Measurements from ENCODE around the gene GNPDA1.

Gene GNPDA1

DNA sequence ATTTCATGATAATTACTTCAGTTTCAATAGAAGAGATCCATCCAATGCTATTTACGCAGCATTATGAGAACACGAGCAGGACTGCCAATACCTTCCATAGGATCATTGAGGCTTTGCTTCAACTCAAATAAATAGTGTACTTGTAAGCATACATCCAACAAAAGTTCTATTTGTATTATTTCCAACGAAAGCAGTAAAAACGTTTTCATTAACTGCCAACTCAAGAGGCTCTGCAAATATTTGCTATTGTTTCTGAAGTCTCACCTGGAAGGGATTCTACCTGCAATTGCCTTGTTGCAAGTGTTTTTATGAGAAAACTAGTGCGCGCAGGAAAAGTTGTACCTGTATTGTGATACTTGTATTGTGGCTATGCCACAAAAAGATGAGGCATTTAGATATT, 11.0 kb upstream of the GNPDA1 start:
- no peak overlapping the region for H3K27ac ChIP-seq (ENCODE audit: insufficient read depth, low read depth, low read length, poor library complexity, severe bottlenecking)
- H3K36me3 ChIP-seq (ENCODE audit: control insufficient read depth, insufficient read depth, low read length): no peaks in the 10 kb centered on the region
- no peaks in the 10 kb centered on the region for H3K9me3 ChIP-seq (ENCODE audit: control insufficient read depth, low read length)
- H3K4me1 ChIP-seq (ENCODE audit: control insufficient read depth, insufficient read depth, low read length): no peaks in the 10 kb centered on the region
- H3K4me3 ChIP-seq (ENCODE audit: insufficient read depth, low read depth, low read length): no peak overlapping the region
- 90 to 95% methylated on average over 6 of the region's 6 CpGs for WGBS, 2 experiments
- H3K27me3 ChIP-seq (ENCODE audit: control insufficient read depth, insufficient read depth, low read length, poor library complexity, severe bottlenecking): no peaks in the 10 kb centered on the region

DNA sequence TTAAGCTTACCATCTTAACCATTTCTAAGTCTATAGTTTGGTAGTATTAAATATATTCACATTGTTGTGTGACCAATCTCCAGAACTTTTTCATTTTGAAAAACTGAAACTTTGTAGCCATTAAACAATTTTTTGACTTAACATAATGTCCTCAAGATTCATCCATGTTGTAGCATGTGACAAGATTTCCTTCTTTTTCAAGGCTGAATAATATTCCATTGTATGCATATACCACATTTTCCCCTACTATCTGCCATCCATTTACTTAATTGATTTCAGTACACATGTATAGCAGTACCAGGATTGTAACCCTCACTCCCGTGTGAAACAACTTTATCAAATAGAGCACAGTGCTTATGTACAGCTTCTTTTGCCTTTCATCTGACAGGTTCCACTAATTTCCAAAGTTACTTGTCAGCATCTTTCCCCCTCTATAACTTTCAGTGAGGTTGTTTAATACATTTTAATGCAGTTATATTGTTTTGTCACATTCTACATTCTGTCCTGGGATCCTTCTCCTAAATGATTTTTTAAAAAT, 7.4 kb upstream of the GNPDA1 start:
- 88 to 95% methylated on average over 1 of the region's 1 CpG for WGBS, 2 experiments
- no peaks in the 10 kb centered on the region for H3K9me3 ChIP-seq (ENCODE audit: control insufficient read depth, low read length)
- H3K4me3 ChIP-seq (ENCODE audit: insufficient read depth, low read depth, low read length): no peak overlapping the region
- no peaks in the 10 kb centered on the region for H3K27me3 ChIP-seq (ENCODE audit: control insufficient read depth, insufficient read depth, low read length, poor library complexity, severe bottlenecking)
- no peaks in the 10 kb centered on the region for H3K4me1 ChIP-seq (ENCODE audit: control insufficient read depth, insufficient read depth, low read length)
- H3K27ac ChIP-seq (ENCODE audit: insufficient read depth, low read depth, low read length, poor library complexity, severe bottlenecking): no peak overlapping the region
- H3K36me3 ChIP-seq (ENCODE audit: control insufficient read depth, insufficient read depth, low read length): no peaks in the 10 kb centered on the region

DNA sequence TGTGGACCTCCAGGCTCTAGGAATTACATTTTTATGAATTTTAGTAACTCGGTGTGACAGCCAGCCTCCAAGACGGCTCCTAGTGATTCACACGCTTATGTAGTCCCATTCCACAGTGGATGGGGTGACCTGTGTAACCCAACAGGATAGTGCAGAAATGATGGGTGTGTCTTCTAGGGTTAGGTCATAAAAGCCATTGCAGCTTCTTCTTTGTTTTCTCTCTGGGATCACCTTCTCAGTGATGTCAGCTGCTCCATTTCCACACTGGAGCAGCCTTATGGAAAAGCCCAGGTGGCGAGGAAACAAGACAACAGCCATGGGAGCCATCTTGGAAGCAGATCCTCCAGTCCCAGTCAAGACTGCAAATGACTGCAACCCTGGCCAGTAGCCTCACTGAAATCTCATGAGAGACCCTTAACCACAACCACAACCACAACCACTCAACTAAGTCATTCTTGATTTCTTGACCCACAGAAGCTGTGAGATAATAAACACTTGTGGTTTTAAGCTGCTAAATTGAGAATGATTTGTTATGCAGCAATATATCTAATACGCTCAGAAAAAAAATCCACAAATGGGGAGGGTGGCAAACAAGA, 5.1 kb upstream of the GNPDA1 start:
- no peak overlapping the region for H3K27ac ChIP-seq (ENCODE audit: insufficient read depth, low read depth, low read length, poor library complexity, severe bottlenecking)
- 94 to 97% methylated on average over 5 of the region's 5 CpGs for WGBS, 2 experiments

DNA sequence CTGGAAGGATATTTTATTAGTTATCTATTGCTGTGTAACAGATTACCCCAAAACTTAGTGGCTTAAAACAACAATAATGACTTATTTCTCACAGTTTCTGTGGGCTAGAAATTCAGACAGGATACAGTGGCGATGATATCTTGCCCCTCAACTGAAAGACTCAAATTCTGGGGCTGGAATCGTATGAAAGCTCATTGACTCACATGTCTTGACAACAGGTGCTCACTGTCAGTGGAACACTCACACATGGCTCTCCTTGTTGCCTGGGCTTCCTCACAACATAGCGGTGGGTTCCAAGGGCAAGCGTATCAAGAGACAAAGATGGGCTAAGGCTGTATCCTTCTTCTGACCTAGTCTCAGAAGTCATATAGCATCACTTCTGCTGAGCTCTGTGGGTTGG, 3.7 kb upstream of the GNPDA1 start:
- H3K27ac ChIP-seq (ENCODE audit: insufficient read depth, low read depth, low read length, poor library complexity, severe bottlenecking): no peak overlapping the region
- H3K27me3 ChIP-seq (ENCODE audit: control insufficient read depth, insufficient read depth, low read length, poor library complexity, severe bottlenecking): no peaks in the 10 kb centered on the region
- H3K9me3 ChIP-seq (ENCODE audit: control insufficient read depth, low read length): no peaks in the 10 kb centered on the region
- whole genome bisulfite sequencing, 2 experiments: 92 to 94% methylated on average over 4 of the region's 4 CpGs
- no peaks in the 10 kb centered on the region for H3K4me1 ChIP-seq (ENCODE audit: control insufficient read depth, insufficient read depth, low read length)
- no peaks in the 10 kb centered on the region for H3K36me3 ChIP-seq (ENCODE audit: control insufficient read depth, insufficient read depth, low read length)
- no peak overlapping the region for H3K4me3 ChIP-seq (ENCODE audit: insufficient read depth, low read depth, low read length)

More for the DNA sequence above, 5.1 kb upstream of the GNPDA1 start:
- H3K27me3 ChIP-seq (ENCODE audit: control insufficient read depth, insufficient read depth, low read length, poor library complexity, severe bottlenecking): no peaks in the 10 kb centered on the region
- no peak overlapping the region for H3K4me3 ChIP-seq (ENCODE audit: insufficient read depth, low read depth, low read length)
- H3K9me3 ChIP-seq (ENCODE audit: control insufficient read depth, low read length): no peaks in the 10 kb centered on the region
- H3K4me1 ChIP-seq (ENCODE audit: control insufficient read depth, insufficient read depth, low read length): no peaks in the 10 kb centered on the region
- no peaks in the 10 kb centered on the region for H3K36me3 ChIP-seq (ENCODE audit: control insufficient read depth, insufficient read depth, low read length)

DNA sequence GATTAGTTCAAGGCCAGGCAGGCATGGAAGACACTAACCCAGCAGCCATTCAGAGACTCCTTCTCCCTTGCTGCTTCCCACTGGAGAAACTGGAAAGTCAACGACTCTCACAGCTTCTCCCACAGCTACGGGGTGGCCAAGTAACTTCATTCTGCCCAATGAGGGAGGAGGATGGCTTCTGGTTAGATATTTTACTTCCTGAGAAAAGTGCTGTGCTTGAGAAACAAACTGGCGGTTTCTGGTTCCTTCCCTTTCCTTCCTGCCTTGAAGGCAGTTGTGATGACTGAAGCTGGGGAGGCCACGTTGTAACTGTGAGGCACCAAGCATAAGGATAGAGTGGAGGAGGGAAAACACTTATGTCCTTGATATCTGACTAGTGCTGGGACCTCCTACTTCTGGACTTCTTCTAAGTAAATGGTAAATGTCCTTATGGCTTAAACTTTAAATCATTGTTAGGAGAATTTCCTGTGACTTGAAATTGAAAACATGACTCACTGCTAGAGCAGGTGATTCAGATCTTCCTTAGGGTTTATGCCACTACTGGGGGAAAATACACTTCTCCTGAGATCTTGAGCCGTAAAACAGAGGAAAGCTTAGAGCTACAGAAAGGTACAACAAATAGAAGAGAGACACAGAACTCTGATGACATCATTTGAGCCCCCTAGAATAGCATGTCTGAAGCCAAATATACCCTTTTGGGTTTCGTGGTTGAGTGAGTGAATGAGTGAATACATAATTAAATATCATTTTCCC, 3.1 kb upstream of the GNPDA1 start:
- 85 to 88% methylated on average over 5 of the region's 6 CpGs for WGBS, 2 experiments
- Histone ChIP-seq H3K27ac (ENCODE audit: insufficient read depth, low read depth, low read length, poor library complexity, severe bottlenecking) (no peak overlapping the region), H3K4me3 (ENCODE audit: insufficient read depth, low read depth, low read length) (no peak overlapping the region), H3K9me3 (ENCODE audit: control insufficient read depth, low read length) (no peaks in the 10 kb centered on the region), H3K36me3 (ENCODE audit: control insufficient read depth, insufficient read depth, low read length) (no peaks in the 10 kb centered on the region), H3K27me3 (ENCODE audit: control insufficient read depth, insufficient read depth, low read length, poor library complexity, severe bottlenecking) (no peaks in the 10 kb centered on the region), H3K4me1 (ENCODE audit: control insufficient read depth, insufficient read depth, low read length) (no peaks in the 10 kb centered on the region)

DNA sequence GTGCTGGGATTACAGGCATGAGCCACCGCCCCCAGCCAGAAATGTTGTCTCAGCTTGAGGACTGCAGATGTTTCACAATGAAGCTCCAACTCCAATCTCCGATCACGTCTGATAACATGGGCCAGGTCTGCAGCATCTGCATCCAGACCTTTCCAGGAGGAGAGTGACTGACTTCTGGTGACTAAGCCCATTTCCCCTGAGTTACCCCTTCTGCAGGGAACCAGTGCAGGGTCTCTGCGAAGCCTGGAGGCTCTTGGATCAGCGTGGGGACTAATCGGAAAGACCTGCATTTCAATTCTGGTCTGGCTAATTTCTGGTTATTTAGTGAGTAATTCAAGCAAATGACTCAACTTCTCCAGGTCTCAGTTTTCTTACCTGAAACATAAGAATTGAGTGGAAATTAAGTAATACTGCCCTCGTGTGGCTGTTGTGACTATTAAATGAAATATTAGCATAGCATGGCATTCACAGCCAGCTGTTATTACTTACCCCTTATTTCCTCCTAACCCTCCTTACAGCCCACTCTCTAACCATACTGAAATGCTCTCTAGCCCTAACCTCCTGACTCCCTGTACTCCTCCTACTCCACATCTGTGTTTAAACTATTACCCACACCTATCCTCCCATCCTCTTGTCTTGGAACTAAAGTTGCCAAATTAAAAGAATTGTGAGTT, 2.2 kb upstream of the GNPDA1 start:
- H3K4me1 ChIP-seq (ENCODE audit: control insufficient read depth, insufficient read depth, low read length): no peaks in the 10 kb centered on the region
- H3K27ac ChIP-seq (ENCODE audit: insufficient read depth, low read depth, low read length, poor library complexity, severe bottlenecking): no peak overlapping the region
- no peak overlapping the region for H3K4me3 ChIP-seq (ENCODE audit: insufficient read depth, low read depth, low read length)
- H3K36me3 ChIP-seq (ENCODE audit: control insufficient read depth, insufficient read depth, low read length): no peaks in the 10 kb centered on the region
- 65 to 74% methylated on average over 6 to 7 of the region's 7 CpGs for WGBS, 2 experiments
- no peaks in the 10 kb centered on the region for H3K9me3 ChIP-seq (ENCODE audit: control insufficient read depth, low read length)
- no peaks in the 10 kb centered on the region for H3K27me3 ChIP-seq (ENCODE audit: control insufficient read depth, insufficient read depth, low read length, poor library complexity, severe bottlenecking)

DNA sequence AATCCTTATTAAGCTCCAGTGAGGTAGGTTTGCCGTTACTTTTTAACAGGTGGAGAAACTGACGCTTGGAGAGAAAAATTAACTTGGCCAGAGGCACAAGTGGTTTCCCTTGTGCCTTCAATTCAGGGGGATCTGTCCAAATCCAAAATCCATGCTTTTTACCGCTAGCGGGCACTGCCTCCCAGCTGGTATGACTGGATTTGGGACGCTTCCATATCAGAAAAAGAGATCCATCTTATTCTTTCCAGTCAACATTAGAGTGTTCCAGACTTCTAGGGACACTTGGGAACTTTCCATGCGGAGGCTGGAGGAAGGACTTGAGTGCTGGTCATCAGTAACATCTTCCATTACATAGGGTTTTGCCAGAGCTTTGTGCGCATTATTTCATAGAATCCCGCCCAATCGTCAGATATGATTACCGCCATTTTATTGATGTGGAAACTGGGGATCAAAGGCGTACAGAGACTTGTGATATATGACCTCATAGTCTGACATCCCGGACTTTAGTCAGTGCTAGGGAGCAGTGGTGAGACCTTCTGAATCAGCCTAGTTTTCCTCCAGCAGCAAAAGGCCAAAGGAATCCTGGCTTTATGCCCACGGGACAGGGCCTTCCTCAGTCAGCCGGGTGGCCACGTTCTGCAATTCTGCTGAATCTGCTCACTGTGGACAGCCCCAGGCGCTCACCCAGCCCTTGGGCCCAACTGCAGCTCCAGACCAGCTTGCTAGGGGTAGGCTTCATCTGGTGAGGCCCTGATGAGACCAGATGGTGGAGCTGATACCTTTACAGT, 1.1 kb upstream of the GNPDA1 start:
- no peak overlapping the region for H3K27ac ChIP-seq (ENCODE audit: insufficient read depth, low read depth, low read length, poor library complexity, severe bottlenecking)
- no peak overlapping the region for H3K4me3 ChIP-seq (ENCODE audit: insufficient read depth, low read depth, low read length)
- H3K27me3 ChIP-seq (ENCODE audit: control insufficient read depth, insufficient read depth, low read length, poor library complexity, severe bottlenecking): no peaks in the 10 kb centered on the region
- 94 to 95% methylated on average over 16 of the region's 16 CpGs for WGBS, 2 experiments
- no peaks in the 10 kb centered on the region for H3K4me1 ChIP-seq (ENCODE audit: control insufficient read depth, insufficient read depth, low read length)
- no peaks in the 10 kb centered on the region for H3K36me3 ChIP-seq (ENCODE audit: control insufficient read depth, insufficient read depth, low read length)
- no peaks in the 10 kb centered on the region for H3K9me3 ChIP-seq (ENCODE audit: control insufficient read depth, low read length)

DNA sequence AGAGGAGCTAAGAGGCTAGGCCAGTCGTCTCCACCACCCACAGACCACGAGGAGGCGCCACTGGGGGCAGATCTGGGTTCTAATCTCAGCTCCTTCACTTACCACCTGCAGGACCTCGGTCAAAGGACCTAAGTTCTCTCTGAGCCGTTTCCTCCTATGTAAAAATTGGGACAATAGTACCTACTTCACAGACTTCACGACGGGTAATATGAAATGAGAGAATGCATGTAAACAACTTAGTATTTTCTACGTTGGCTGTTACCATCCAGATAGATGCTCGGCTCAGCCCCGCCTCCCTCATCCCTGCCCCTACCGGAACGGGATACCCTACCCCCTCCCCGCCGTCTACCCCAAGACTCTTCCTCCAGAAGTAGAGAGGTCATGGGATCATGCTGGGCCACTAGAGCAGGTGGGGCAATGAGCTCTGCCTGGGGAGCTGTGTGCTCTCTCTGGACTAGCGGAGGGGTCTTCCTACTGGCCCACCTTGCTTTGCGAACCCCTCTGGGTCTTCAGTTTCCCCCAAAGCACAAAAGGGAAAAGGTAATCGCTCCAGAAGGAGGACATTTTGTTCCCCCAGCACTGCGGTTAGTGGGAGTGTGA, 541 bp downstream of the GNPDA1 start:
- Histone ChIP-seq H3K4me3 (ENCODE audit: insufficient read depth, low read depth, low read length) (peak overlapping the region; percentile 67), H3K4me1 (ENCODE audit: control insufficient read depth, insufficient read depth, low read length) (no peaks in the 10 kb centered on the region), H3K27me3 (ENCODE audit: control insufficient read depth, insufficient read depth, low read length, poor library complexity, severe bottlenecking) (no peaks in the 10 kb centered on the region), H3K27ac (ENCODE audit: insufficient read depth, low read depth, low read length, poor library complexity, severe bottlenecking) (no peak overlapping the region), H3K36me3 (ENCODE audit: control insufficient read depth, insufficient read depth, low read length) (peaks cover 3% of the 10 kb centered on the region), H3K9me3 (ENCODE audit: control insufficient read depth, low read length) (no peaks in the 10 kb centered on the region)
- 12 to 17% methylated on average over 17 to 18 of the region's 18 CpGs for WGBS, 2 experiments

DNA sequence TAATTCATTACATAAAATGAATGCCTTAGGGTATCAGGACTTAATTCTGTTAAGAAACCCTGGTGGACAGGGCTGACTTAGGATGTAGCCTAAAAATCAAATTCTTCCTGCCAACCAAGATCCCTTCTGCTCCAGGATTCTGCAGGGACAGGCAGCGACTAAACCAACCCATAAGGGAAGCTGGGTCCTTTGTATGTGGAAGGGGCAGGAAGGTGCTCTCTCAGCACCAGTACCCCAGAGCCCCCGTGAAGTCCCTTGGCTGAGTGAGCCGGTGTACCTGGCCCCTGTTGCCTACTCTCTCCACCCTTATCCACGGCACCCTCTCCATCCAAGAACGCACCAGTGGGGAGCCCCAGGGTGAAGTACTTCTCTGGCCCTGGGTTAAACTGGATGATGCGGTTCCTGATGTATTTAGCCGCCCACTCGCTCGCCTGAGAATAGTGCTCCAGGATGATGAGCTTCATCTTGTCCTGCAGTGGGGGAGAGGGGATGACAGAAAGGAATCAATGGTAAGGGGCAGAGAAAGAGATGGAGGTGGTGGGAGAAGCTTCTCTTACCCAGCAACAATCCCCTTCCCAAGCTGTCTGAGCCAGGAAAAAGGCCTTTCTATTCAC, 1.1 kb downstream of the GNPDA1 start:
- Histone ChIP-seq H3K9me3 (ENCODE audit: control insufficient read depth, low read length) (no peaks in the 10 kb centered on the region), H3K27me3 (ENCODE audit: control insufficient read depth, insufficient read depth, low read length, poor library complexity, severe bottlenecking) (no peaks in the 10 kb centered on the region), H3K36me3 (ENCODE audit: control insufficient read depth, insufficient read depth, low read length) (peaks cover 3% of the 10 kb centered on the region), H3K4me3 (ENCODE audit: insufficient read depth, low read depth, low read length) (peak overlapping the region; percentile 67), H3K27ac (ENCODE audit: insufficient read depth, low read depth, low read length, poor library complexity, severe bottlenecking) (no peak overlapping the region), H3K4me1 (ENCODE audit: control insufficient read depth, insufficient read depth, low read length) (no peaks in the 10 kb centered on the region)
- 94 to 95% methylated on average over 9 of the region's 9 CpGs for WGBS, 2 experiments
